HepG2 (cell line): ENCODE measurements around the gene PRDM12. TPM values are rescaled to one million over a fixed set of nuclear protein-coding genes. Genes with fewer than 3 reads are reported as not detected.
A peak's percentile ranks its signal among the peaks of the same experiment; 100 is the strongest.

Experiments
- ARNT2 ChIP-seq: sonication (generic); formaldehyde crosslinking; IDR thresholded peaks from 2 replicates; pipeline ENCODE4 v1.8.0; 2022; ENCODE audit warnings: mild to moderate bottlenecking, low read depth, missing genetic modification reagents, moderate library complexity
- CREM ChIP-seq, 2 experiments: sonication (generic) in 1 of 2; formaldehyde crosslinking in 1 of 2; IDR thresholded peaks; 2 replicates each; pipeline versions ENCODE4 v1.4.0 to v1.6.1; 2016 to 2020; ENCODE audit warnings: antibody characterized with exemption in 1 of 2, mild to moderate bottlenecking in 1 of 2, missing genetic modification reagents in 1 of 2
- FOXA3 ChIP-seq: IDR thresholded peaks from 2 replicates; pipeline ENCODE4 v1.6.1; 2016; ENCODE audit warnings: missing genetic modification reagents, missing compliant biosample characterization
- RFXAP ChIP-seq: sonication (generic); formaldehyde crosslinking; IDR thresholded peaks from 2 replicates; pipeline ENCODE4 v1.4.0; 2020; ENCODE audit warnings: missing genetic modification reagents, borderline replicate concordance
- SIX4 ChIP-seq: sonication (generic); formaldehyde crosslinking; IDR thresholded peaks from 2 replicates; pipeline ENCODE4 v1.4.0; 2020; ENCODE audit warnings: missing genetic modification reagents
- SMARCE1 ChIP-seq: fragments of 450-650 bp; IDR thresholded peaks from 2 replicates; pipeline ENCODE4 v1.6.1; 2017; ENCODE audit warnings: borderline replicate concordance
- SRF ChIP-seq: IDR thresholded peaks from 2 replicates; pipeline ENCODE4 v1.6.1; 2011; ENCODE audit warnings: mild to moderate bottlenecking, low read depth, low read length, moderate library complexity
- ZNF101 ChIP-seq: sonication (generic); formaldehyde crosslinking; IDR thresholded peaks from 2 replicates; pipeline ENCODE4 v1.4.0; 2020; ENCODE audit warnings: mild to moderate bottlenecking, low read depth, missing genetic modification reagents, borderline replicate concordance
- ZNF207 ChIP-seq: fragments of 450-650 bp; IDR thresholded peaks from 2 replicates; pipeline ENCODE4 v1.6.1; 2016; ENCODE audit warnings: antibody characterized with exemption, borderline replicate concordance
- ZNF354B ChIP-seq: sonication (generic); formaldehyde crosslinking; IDR thresholded peaks from 2 replicates; pipeline ENCODE4 v1.8.0; 2022; ENCODE audit warnings: mild to moderate bottlenecking, missing genetic modification reagents
- ZNF577 ChIP-seq: sonication (generic); formaldehyde crosslinking; IDR thresholded peaks from 2 replicates; pipeline ENCODE4 v1.4.0; 2020; ENCODE audit warnings: mild to moderate bottlenecking, low read depth, missing genetic modification reagents, borderline replicate concordance
- ZNF660 ChIP-seq: sonication (generic); formaldehyde crosslinking; IDR thresholded peaks from 2 replicates; pipeline ENCODE4 v1.5.1; 2020; ENCODE audit warnings: mild to moderate bottlenecking, low read depth, missing genetic modification reagents, borderline replicate concordance
- ZNF678 ChIP-seq: sonication (generic); formaldehyde crosslinking; IDR thresholded peaks from 2 replicates; pipeline ENCODE4 v1.4.0; 2020; ENCODE audit warnings: mild to moderate bottlenecking, missing genetic modification reagents
- polyA plus RNA-seq, 8 experiments: library from polyadenylated mRNA; depleted of rRNA in 3 of 8; stranded (reverse) in 7 of 8; unstranded in 1 of 8; fragments of >200 nt; fragmentation: Illumina TruSeq in 4 of 8; extraction: Trizol in 4 of 8; gene quantifications; 2 replicates each; pipeline versions ENCODE4 v1.2.1 to v1.2.3, GENCODE V29; 2011 to 2016; ENCODE audit warnings: low read depth in 4 of 8, missing spikeins in 1 of 8, mixed read lengths in 1 of 8; ENCODE audit not compliant: insufficient read depth in 1 of 8
- total RNA-seq, 5 experiments: library from RNA; depleted of rRNA; stranded (reverse); fragments of >200 nt; fragmentation: Illumina TruSeq; extraction: Trizol; gene quantifications; 2 replicates each; pipeline ENCODE4 v1.2.3, GENCODE V29; 2016; ENCODE audit warnings: low read depth in 1 of 5
- TF ChIP-seq, protein P1 (sequence below): sonication (generic); formaldehyde crosslinking; IDR thresholded peaks from 2 replicates; pipeline ENCODE4 v1.5.0; 2020; ENCODE audit warnings: mild to moderate bottlenecking, missing genetic modification reagents, borderline replicate concordance
- TF ChIP-seq, protein P2 (sequence below): sonication (generic); formaldehyde crosslinking; IDR thresholded peaks from 2 replicates; pipeline ENCODE4 v1.5.1; 2020; ENCODE audit warnings: missing genetic modification reagents, mild to moderate bottlenecking, borderline replicate concordance
- TF ChIP-seq, protein P3 (sequence below): sonication (generic); formaldehyde crosslinking; IDR thresholded peaks from 2 replicates; pipeline ENCODE4 v1.4.0; 2020; ENCODE audit warnings: missing genetic modification reagents
- TF ChIP-seq, protein P4 (sequence below): sonication (generic); formaldehyde crosslinking; IDR thresholded peaks from 2 replicates; pipeline ENCODE4 v1.4.0; 2020; ENCODE audit warnings: low read depth, mild to moderate bottlenecking, missing genetic modification reagents
- TF ChIP-seq, protein P5 (sequence below): sonication (generic); formaldehyde crosslinking; IDR thresholded peaks from 2 replicates; pipeline ENCODE4 v1.9.0; 2021; ENCODE audit warnings: missing genetic modification reagents, borderline replicate concordance
- TF ChIP-seq, protein P6 (sequence below): sonication (generic); formaldehyde crosslinking; IDR thresholded peaks from 2 replicates; pipeline ENCODE4 v1.5.0; 2020; ENCODE audit warnings: missing genetic modification reagents, mild to moderate bottlenecking, borderline replicate concordance

PRDM12 gene
- total and polyA plus RNA-seq, 2 of the 13 experiments (the other 11 are each of a cell fraction or from before 2014, with no cell fraction given), result 0.04 to 0.07 TPM

GRCh38 chr9:130693426-130694191 lies 29.2 kb downstream of the PRDM12 start, which contains the start of gene EXOSC2 (continued):
- TF ChIP-seq, protein P1, sequence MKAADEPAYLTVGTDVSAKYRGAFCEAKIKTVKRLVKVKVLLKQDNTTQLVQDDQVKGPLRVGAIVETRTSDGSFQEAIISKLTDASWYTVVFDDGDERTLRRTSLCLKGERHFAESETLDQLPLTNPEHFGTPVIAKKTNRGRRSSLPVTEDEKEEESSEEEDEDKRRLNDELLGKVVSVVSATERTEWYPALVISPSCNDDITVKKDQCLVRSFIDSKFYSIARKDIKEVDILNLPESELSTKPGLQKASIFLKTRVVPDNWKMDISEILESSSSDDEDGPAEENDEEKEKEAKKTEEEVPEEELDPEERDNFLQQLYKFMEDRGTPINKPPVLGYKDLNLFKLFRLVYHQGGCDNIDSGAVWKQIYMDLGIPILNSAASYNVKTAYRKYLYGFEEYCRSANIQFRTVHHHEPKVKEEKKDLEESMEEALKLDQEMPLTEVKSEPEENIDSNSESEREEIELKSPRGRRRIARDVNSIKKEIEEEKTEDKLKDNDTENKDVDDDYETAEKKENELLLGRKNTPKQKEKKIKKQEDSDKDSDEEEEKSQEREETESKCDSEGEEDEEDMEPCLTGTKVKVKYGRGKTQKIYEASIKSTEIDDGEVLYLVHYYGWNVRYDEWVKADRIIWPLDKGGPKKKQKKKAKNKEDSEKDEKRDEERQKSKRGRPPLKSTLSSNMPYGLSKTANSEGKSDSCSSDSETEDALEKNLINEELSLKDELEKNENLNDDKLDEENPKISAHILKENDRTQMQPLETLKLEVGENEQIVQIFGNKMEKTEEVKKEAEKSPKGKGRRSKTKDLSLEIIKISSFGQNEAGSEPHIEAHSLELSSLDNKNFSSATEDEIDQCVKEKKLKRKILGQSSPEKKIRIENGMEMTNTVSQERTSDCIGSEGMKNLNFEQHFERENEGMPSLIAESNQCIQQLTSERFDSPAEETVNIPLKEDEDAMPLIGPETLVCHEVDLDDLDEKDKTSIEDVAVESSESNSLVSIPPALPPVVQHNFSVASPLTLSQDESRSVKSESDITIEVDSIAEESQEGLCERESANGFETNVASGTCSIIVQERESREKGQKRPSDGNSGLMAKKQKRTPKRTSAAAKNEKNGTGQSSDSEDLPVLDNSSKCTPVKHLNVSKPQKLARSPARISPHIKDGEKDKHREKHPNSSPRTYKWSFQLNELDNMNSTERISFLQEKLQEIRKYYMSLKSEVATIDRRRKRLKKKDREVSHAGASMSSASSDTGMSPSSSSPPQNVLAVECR (CRISPR knock-in tag), result peak; percentile 95
- TF ChIP-seq ZNF354B (no peak), CREM (IDR thresholded peaks at IDR 0.05) (no peak), CREM (CRISPR knock-in tag; IDR thresholded peaks at IDR 0.05) (no peak), RFXAP (peak; percentile 79), SMARCE1 (no peak), ZNF678 (CRISPR knock-in tag) (0 out of 2 replicates have a peak, but pooled peaks have one; percentile 35), ZNF577 (CRISPR knock-in tag) (no peak), ZNF660 (no peak), ARNT2 (CRISPR knock-in tag) (peak; percentile 50; the same call in 1 of the 2 replicates), ZNF101 (CRISPR knock-in tag) (no peak), FOXA3 (CRISPR knock-in tag) (peak; percentile 97), SIX4 (CRISPR knock-in tag) (peak; percentile 77), ZNF207 (no peak), SRF (no peak)
- TF ChIP-seq, protein P2, sequence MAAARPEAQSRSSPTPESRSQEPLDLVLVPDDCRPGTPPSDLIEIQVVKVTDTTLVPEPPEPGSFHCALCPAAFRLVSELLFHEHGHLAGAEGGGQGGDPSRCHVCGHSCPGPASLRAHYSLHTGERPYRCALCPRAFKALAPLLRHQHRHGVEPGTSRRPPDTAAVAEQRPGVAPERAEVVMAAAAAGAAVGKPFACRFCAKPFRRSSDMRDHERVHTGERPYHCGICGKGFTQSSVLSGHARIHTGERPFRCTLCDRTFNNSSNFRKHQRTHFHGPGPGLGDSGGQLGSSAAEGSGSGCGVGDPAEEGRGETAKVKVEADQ (CRISPR knock-in tag), result no peak
- TF ChIP-seq, protein P3, sequence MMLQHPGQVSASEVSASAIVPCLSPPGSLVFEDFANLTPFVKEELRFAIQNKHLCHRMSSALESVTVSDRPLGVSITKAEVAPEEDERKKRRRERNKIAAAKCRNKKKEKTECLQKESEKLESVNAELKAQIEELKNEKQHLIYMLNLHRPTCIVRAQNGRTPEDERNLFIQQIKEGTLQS (CRISPR knock-in tag), result no peak
- TF ChIP-seq, protein P4, sequence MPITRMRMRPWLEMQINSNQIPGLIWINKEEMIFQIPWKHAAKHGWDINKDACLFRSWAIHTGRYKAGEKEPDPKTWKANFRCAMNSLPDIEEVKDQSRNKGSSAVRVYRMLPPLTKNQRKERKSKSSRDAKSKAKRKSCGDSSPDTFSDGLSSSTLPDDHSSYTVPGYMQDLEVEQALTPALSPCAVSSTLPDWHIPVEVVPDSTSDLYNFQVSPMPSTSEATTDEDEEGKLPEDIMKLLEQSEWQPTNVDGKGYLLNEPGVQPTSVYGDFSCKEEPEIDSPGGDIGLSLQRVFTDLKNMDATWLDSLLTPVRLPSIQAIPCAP (CRISPR knock-in tag), result 0 out of 2 replicates have a peak, but pooled peaks have one; percentile 51
- TF ChIP-seq, protein P5, sequence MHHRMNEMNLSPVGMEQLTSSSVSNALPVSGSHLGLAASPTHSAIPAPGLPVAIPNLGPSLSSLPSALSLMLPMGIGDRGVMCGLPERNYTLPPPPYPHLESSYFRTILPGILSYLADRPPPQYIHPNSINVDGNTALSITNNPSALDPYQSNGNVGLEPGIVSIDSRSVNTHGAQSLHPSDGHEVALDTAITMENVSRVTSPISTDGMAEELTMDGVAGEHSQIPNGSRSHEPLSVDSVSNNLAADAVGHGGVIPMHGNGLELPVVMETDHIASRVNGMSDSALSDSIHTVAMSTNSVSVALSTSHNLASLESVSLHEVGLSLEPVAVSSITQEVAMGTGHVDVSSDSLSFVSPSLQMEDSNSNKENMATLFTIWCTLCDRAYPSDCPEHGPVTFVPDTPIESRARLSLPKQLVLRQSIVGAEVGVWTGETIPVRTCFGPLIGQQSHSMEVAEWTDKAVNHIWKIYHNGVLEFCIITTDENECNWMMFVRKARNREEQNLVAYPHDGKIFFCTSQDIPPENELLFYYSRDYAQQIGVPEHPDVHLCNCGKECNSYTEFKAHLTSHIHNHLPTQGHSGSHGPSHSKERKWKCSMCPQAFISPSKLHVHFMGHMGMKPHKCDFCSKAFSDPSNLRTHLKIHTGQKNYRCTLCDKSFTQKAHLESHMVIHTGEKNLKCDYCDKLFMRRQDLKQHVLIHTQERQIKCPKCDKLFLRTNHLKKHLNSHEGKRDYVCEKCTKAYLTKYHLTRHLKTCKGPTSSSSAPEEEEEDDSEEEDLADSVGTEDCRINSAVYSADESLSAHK (CRISPR knock-in tag), result 0 out of 2 replicates have a peak, but pooled peaks have one; percentile 15
- TF ChIP-seq, protein P6, sequence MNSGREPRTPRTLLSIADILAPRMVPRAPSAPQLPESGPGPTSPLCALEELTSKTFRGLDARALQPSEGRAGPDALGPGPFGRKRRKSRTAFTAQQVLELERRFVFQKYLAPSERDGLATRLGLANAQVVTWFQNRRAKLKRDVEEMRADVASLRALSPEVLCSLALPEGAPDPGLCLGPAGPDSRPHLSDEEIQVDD (CRISPR knock-in tag), result no peak; the same call in 1 of the 2 replicates
